PFSK-1 (cell line): ENCODE results near the gene CXCL14.

Experiments used
- POLR2AphosphoS5 ChIP-seq: IDR thresholded peaks from 2 replicates; pipeline ENCODE4 v1.6.1; 2012; ENCODE audit warnings: low read depth, mild to moderate bottlenecking, control low read depth, low read length, moderate library complexity
- TAF1 ChIP-seq: IDR thresholded peaks from 2 replicates; pipeline ENCODE4 v1.6.1; 2012; ENCODE audit warnings: low read length, control low read depth, borderline replicate concordance; ENCODE audit not compliant: insufficient read depth

DNA sequence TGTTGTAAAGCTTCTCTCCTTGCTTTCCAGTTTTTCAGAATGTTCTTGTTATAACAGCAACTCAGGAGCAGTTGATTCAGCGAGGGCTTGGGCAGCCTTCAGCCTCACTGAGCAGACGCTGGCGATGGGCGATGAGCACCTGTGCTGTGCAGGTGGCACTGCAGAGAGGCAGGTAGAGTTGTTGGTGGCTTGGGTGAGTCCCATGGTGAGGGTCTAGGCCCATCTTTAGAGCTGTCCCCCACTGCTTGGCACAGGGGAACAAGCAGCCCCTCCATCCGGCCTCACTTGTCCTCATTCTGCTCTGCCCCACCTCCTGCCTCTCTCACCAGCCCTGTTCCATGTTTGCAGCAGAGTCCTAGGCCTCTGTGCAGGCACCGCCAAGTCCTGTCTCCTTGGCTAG is 6.1 kb upstream of the CXCL14 start:
- no peak for TF ChIP-seq TAF1
- no peak for TF ChIP-seq POLR2AphosphoS5
